RWPE1 (cell line): ENCODE results near the gene SHISA9.

Source experiments
- CTCF ChIA-PET: fragments of 350-600 bp; sonication (Branson Sonifier 250); formaldehyde crosslinking; extraction: SDS; loops from one replicate; lab custom pipeline; 2021; lab: Yijun Ruan, JAX
- POLR2A ChIA-PET: fragments of 400-600 bp; formaldehyde crosslinking; extraction: SDS; loops from one replicate; lab custom pipeline; 2020; ENCODE audit warnings: antibody characterized with exemption; ENCODE audit not compliant: low non-redundant PET; lab: Yijun Ruan, JAX
- DNase-seq: peaks from one replicate; pipeline ENCODE4 v3.0.0; 2012; ENCODE audit warnings: low spot score
- H3K27ac ChIP-seq: fragments of 450-650 bp; 2 replicates; pipeline ENCODE4 v1.5.1; 2017
- TF ChIP-seq, protein P1 (sequence below): fragments of 450-650 bp; conservative IDR thresholded peaks from 2 replicates; pipeline ENCODE4 v1.5.1; 2017; ENCODE audit warnings: low read depth, mild to moderate bottlenecking

Gene SHISA9

DNA sequence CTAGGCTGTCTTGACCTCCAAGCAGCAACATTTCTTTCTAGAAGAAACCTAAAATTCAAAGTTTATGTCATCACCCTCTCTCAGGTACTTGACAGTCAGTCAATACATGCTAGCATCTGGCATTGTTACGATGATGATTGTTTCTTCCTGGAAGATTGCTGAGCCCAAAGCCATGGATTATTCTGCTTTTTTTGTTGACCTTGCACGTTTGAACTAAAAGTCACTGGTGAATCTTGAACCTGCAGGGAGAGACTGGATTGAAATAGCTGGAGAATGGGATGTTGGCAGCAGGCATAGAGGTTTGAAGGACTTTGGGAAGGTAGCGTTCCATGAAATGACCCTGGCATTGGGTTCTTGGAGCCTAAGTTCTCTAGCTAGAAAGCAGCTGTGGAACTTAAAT, 42.9 kb downstream of the SHISA9 start:
- TF ChIP-seq, protein P1, sequence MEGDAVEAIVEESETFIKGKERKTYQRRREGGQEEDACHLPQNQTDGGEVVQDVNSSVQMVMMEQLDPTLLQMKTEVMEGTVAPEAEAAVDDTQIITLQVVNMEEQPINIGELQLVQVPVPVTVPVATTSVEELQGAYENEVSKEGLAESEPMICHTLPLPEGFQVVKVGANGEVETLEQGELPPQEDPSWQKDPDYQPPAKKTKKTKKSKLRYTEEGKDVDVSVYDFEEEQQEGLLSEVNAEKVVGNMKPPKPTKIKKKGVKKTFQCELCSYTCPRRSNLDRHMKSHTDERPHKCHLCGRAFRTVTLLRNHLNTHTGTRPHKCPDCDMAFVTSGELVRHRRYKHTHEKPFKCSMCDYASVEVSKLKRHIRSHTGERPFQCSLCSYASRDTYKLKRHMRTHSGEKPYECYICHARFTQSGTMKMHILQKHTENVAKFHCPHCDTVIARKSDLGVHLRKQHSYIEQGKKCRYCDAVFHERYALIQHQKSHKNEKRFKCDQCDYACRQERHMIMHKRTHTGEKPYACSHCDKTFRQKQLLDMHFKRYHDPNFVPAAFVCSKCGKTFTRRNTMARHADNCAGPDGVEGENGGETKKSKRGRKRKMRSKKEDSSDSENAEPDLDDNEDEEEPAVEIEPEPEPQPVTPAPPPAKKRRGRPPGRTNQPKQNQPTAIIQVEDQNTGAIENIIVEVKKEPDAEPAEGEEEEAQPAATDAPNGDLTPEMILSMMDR, result no peak
- POLR2A ChIA-PET, result no interaction called here
- CTCF ChIA-PET, result no interaction called here
- no peak overlapping the region for H3K27ac ChIP-seq
- DNase-seq, result no peak

DNA sequence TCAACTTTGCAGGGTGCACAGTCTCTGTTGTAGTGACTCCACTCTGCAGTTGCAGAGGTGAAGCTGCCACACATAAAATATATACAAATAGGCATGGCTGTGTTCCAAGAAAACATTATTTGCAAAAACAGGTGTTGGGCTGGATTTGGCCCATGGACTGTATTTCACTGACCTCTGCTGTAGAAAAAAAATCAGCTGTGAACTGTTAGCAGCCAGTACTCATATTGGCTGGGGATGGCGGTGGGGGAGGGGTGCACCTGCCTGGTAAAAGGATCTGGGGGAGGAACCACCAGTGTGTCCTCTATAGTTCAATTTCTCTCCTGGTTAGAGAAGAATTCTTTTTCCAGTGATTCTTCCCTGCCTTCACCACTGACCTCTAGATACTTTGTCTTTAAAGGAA, 50.0 kb downstream of the SHISA9 start:
- H3K27ac ChIP-seq, result no peak overlapping the region
- no peak for DNase-seq
- TF ChIP-seq, protein P1, result no peak
- CTCF ChIA-PET, result no interaction called here
- POLR2A ChIA-PET, result no interaction called here

DNA sequence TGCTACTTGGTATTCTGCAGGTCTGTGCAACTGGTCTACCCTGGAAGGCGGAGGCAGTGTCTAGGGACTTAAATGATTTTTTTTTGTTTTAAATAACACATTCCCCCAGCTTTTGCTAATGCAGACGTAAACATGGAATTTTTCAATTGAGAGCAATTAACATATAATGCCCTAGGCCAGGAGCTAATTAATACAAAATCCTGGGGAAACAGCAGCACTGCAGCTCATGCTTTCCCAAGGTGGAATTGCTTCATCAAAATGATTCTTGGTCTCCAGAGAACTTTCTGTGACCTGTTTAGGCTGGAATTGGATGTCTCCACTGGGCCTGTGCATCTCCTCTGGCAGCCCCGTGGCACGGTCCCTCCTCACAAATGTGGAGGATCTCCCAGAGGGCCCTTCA, 50.6 kb downstream of the SHISA9 start:
- H3K27ac ChIP-seq, result no peak overlapping the region
- ChIA-PET POLR2A (no interaction called here), CTCF (no interaction called here)
- TF ChIP-seq, protein P1, result no peak
- no peak for DNase-seq

DNA sequence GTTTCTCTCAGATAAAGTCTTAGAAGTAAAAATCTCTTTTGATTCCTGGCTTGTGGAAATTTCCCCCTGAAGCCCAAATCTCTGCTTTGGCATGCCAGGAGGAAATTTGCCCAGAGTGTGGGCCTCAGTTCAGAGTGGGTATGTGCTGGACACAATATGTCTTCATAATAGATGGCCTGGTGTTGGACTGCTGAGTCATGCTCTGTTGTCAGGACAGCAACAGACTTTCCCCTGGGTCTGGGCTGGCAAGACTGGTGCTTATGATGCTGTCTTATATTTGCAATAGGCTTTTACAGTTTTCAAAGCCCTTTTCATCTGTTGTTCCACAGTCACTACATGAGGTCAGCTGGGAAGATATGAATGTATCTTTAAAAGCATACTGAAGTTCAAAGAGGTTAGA, 57.0 kb downstream of the SHISA9 start:
- TF ChIP-seq, protein P1, result no peak
- DNase-seq, result no peak
- ChIA-PET POLR2A (no interaction called here), CTCF (no interaction called here)
- no peak overlapping the region for H3K27ac ChIP-seq

DNA sequence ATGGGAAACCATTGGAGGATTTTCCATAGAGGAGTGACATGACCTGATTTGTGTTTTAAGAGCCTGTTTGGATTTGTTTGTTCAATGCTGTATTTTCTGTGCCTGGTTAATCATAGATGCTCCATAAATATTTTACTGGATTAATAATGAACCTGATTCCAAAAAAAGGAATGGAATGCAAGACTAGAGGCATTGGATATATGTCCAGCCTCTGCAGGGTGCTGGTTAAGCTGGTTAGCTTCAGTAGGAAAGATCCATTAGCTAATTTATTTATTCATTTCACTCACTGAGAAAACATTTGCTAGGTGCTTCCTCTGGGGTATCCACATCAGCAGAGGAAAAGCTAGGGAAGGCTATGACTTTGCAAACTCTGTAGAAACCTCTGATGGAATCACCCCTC, 57.7 kb downstream of the SHISA9 start:
- TF ChIP-seq, protein P1, result no peak

DNA sequence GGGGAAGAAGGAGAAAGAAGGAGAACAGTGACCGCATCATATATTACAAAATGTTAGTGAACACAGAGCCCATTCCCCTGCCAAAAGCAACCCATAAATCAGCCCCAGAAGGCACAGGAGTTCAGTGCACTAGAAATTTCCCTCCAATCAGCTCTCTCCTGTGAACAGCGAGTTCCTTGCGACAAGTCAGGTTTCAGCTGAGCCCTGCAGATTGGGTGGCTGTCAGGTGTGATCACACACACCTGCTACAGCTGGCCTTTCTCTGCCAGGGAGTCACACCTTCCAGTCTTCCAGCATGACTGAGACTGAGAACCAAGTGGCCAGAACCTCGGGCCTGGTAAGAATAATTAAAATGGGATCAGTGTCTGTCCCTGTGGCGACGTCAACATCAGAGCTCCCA, 60.2 kb downstream of the SHISA9 start:
- no peak for DNase-seq
- H3K27ac ChIP-seq, result no peak overlapping the region
- POLR2A ChIA-PET, result no interaction called here
- TF ChIP-seq, protein P1, result no peak
- CTCF ChIA-PET, result no interaction called here

More for the DNA sequence above, 57.7 kb downstream of the SHISA9 start:
- POLR2A ChIA-PET, result no interaction called here
- H3K27ac ChIP-seq, result no peak overlapping the region
- CTCF ChIA-PET, result no interaction called here
- no peak for DNase-seq

DNA sequence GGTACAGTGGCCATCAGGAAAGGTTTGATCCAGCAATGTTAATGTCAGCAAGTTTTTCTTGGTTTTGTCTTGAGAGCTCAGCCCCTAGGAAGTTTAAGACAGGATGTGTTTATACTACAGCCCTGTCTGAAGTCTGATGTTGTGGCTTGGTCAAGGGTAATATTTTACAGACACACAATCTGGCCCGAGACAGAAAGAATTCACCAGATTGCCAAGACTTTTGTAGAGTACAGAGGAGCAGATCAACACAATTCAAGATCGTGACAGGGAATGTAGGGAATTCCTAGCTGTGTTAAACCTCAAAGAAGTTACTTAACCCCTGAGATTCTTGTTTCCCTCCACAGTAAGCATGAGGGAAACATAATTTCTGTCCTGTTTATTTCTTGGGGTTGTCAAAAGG, 63.1 kb downstream of the SHISA9 start:
- DNase-seq, result no peak
- CTCF ChIA-PET, result no interaction called here

More for the DNA sequence above, 63.1 kb downstream of the SHISA9 start:
- H3K27ac ChIP-seq, result no peak overlapping the region
- POLR2A ChIA-PET, result no interaction called here
- TF ChIP-seq, protein P1, result no peak
